ENCODE measurements around the gene HTRA3. TPM values are rescaled to one million over a fixed set of nuclear protein-coding genes. Genes with fewer than 3 reads are reported as not detected.

Gene HTRA3
- total RNA-seq, 2 donors from 2014 or later, result not detected

- H3K4me1 Mint-ChIP-seq (ENCODE audit: low read depth), result no peaks in the 10 kb centered on the region
- no peak overlapping the region for H3K4me3 Mint-ChIP-seq
- no peak overlapping the region for H3K27ac Mint-ChIP-seq
- no peaks in the 10 kb centered on the region for H3K27me3 Mint-ChIP-seq (ENCODE audit: low read depth)
- H3K36me3 Mint-ChIP-seq (ENCODE audit: insufficient read depth in 2 of 2), result no peaks in the 10 kb centered on the region
- no peak for ATAC-seq (replicated peaks in 1 of 2)
- DNase-seq, result no peak
- H3K9me3 Mint-ChIP-seq, result no peaks in the 10 kb centered on the region
Observed at GRCh38 chr4:8285976-8286718, 16.6 kb downstream of the HTRA3 start.

DNA sequence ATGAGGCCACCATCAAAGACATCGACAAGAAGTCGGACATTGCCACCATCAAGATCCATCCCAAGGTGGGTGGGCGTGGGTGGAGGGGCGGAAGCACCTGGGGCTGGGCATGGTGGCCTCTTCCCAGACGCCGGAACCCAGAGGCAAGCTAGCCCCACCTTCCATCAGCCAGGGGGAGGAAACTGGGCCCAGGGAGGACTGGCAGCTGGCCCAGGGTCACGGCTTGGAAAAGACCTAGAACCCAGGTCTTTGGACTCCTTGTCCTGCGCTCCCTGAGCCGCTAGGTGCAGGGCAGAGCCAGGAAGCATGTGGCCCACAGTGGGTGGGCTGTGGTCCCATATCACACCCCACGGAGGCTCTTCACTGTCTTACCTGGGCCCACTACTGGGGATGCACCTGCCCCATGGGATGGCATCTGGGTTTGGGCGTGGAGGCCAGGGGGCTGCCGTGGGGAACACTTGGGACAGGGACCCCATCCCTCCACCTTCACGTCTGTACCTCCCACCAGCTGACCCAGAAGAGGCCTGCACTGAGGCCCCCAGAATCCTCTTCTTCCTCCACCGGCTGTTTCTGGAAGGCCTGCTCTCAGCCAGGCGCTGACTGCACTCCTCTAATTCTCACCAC, 17.3 kb downstream of the HTRA3 start:
- no peaks in the 10 kb centered on the region for H3K36me3 Mint-ChIP-seq (ENCODE audit: insufficient read depth in 2 of 2)
- DNase-seq (no peak), ATAC-seq (replicated peaks in 1 of 2) (no peak)
- no peak overlapping the region for H3K4me3 Mint-ChIP-seq
- no peaks in the 10 kb centered on the region for H3K4me1 Mint-ChIP-seq (ENCODE audit: low read depth)
- no peaks in the 10 kb centered on the region for H3K27me3 Mint-ChIP-seq (ENCODE audit: low read depth)
- no peak overlapping the region for H3K27ac Mint-ChIP-seq
- no peaks in the 10 kb centered on the region for H3K9me3 Mint-ChIP-seq

GRCh38 chr4:8287343-8288280, 18.1 kb downstream of the HTRA3 start:
- Mint-ChIP-seq H3K27me3 (ENCODE audit: low read depth) (no peaks in the 10 kb centered on the region), H3K4me3 (no peak overlapping the region), H3K4me1 (ENCODE audit: low read depth) (no peaks in the 10 kb centered on the region), H3K9me3 (no peaks in the 10 kb centered on the region), H3K27ac (no peak overlapping the region), H3K36me3 (ENCODE audit: insufficient read depth in 2 of 2) (no peaks in the 10 kb centered on the region)
- DNase-seq, result no peak
- ATAC-seq (replicated peaks in 1 of 2), result no peak

- Mint-ChIP-seq H3K27ac (no peak overlapping the region), H3K9me3 (no peaks in the 10 kb centered on the region), H3K4me3 (no peak overlapping the region), H3K4me1 (ENCODE audit: low read depth) (no peaks in the 10 kb centered on the region), H3K27me3 (ENCODE audit: low read depth) (no peaks in the 10 kb centered on the region), H3K36me3 (ENCODE audit: insufficient read depth in 2 of 2) (no peaks in the 10 kb centered on the region)
- DNase-seq, result no peak
- ATAC-seq (replicated peaks in 1 of 2), result no peak
Observed at GRCh38 chr4:8289151-8289750, 19.7 kb downstream of the HTRA3 start.

GRCh38 chr4:8289956-8290700, 20.6 kb downstream of the HTRA3 start:
- H3K27me3 Mint-ChIP-seq (ENCODE audit: low read depth), result no peaks in the 10 kb centered on the region
- H3K27ac Mint-ChIP-seq, result no peak overlapping the region
- H3K36me3 Mint-ChIP-seq (ENCODE audit: insufficient read depth in 2 of 2), result no peaks in the 10 kb centered on the region
- H3K9me3 Mint-ChIP-seq, result peaks cover 3 to 5% of the 10 kb centered on the region in 2 donors
- no peak overlapping the region for H3K4me3 Mint-ChIP-seq
- no peak for ATAC-seq (replicated peaks in 1 of 2)
- H3K4me1 Mint-ChIP-seq (ENCODE audit: low read depth), result no peaks in the 10 kb centered on the region
- no peak for DNase-seq

DNA sequence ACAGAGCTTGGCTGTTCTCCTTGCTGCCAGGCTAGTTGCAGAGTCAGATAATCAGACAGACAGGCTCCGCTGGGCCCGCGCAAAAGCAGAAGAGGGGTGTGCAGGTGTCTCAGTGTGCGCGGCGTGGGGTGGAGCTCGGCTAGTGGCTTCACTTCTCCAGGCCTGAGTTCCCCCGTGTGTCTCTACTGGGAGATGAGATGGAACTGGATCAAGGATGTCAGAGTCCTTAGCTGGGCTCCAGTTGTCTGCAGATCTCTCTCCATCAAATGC, 21.1 kb downstream of the HTRA3 start:
- H3K9me3 Mint-ChIP-seq, result peaks cover 3 to 7% of the 10 kb centered on the region in 2 donors
- H3K4me3 Mint-ChIP-seq, result no peak overlapping the region
- H3K4me1 Mint-ChIP-seq (ENCODE audit: low read depth), result no peaks in the 10 kb centered on the region
- H3K27ac Mint-ChIP-seq, result no peak overlapping the region
- no peaks in the 10 kb centered on the region for H3K27me3 Mint-ChIP-seq (ENCODE audit: low read depth)
- H3K36me3 Mint-ChIP-seq (ENCODE audit: insufficient read depth in 2 of 2), result peaks cover 0 to 2% of the 10 kb centered on the region in 2 donors
- ATAC-seq (replicated peaks in 1 of 2) (no peak), DNase-seq (no peak)

- H3K4me1 Mint-ChIP-seq (ENCODE audit: low read depth), result no peaks in the 10 kb centered on the region
- no peak for DNase-seq
- no peaks in the 10 kb centered on the region for H3K27me3 Mint-ChIP-seq (ENCODE audit: low read depth)
- peaks cover 0 to 3% of the 10 kb centered on the region in 2 donors for H3K36me3 Mint-ChIP-seq (ENCODE audit: insufficient read depth in 2 of 2)
- H3K27ac Mint-ChIP-seq, result no peak overlapping the region
- no peak for ATAC-seq (replicated peaks in 1 of 2)
- no peak overlapping the region for H3K4me3 Mint-ChIP-seq
- H3K9me3 Mint-ChIP-seq, result peaks cover 3 to 7% of the 10 kb centered on the region in 2 donors
Observed at GRCh38 chr4:8291036-8291682, 21.6 kb downstream of the HTRA3 start.

DNA sequence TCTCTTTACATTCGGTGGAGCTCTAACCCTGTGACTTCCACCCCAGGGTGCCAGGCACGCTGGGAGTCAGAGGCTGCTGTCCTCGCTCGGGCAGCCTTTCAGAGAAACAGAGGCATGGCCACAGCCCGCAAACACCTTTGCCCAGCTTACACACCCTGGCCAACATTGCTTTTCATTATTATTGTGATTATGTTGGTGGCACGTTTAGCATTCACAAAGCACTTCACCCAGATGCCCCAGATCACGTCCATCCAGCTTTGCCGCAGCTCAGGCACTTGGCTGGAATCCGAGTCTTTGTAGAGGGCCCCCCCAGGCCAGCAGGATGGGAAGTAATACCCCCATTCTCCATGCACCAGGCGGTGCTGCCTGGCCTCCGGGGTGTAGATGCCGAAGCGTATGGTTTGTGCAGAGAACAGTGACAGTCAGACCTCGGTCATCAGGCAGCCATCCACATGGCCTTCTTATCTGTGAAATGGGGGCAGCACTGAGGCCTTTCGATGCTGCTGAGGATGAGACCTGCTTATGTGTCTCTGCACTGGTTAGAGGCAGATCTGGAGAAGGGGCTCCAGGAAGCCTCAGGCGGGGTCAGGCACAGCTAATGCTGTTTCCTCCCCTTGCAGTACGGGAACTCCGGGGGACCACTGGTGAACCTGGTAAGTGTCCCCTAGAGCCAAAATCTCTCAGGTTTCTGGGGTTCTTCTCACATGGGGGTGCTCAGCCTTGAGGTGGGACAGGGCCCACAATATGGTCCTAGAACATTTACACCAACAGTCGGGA, 22.3 kb downstream of the HTRA3 start:
- Mint-ChIP-seq H3K9me3 (peaks cover 3 to 7% of the 10 kb centered on the region in 2 donors), H3K4me1 (ENCODE audit: low read depth) (no peaks in the 10 kb centered on the region), H3K4me3 (no peak overlapping the region), H3K27ac (no peak overlapping the region), H3K36me3 (ENCODE audit: insufficient read depth in 2 of 2) (peaks cover 0 to 3% of the 10 kb centered on the region in 2 donors), H3K27me3 (ENCODE audit: low read depth) (no peaks in the 10 kb centered on the region)
- DNase-seq (no peak), ATAC-seq (replicated peaks in 1 of 2) (no peak)

GRCh38 chr4:8292478-8293107, 23.0 kb downstream of the HTRA3 start:
- Mint-ChIP-seq H3K36me3 (ENCODE audit: insufficient read depth in 2 of 2) (peaks cover 0 to 3% of the 10 kb centered on the region in 2 donors), H3K27ac (no peak overlapping the region), H3K4me1 (ENCODE audit: low read depth) (no peaks in the 10 kb centered on the region), H3K9me3 (peaks cover 3 to 7% of the 10 kb centered on the region in 2 donors), H3K27me3 (ENCODE audit: low read depth) (no peaks in the 10 kb centered on the region), H3K4me3 (no peak overlapping the region)
- DNase-seq, result no peak
- no peak for ATAC-seq (replicated peaks in 1 of 2)

DNA sequence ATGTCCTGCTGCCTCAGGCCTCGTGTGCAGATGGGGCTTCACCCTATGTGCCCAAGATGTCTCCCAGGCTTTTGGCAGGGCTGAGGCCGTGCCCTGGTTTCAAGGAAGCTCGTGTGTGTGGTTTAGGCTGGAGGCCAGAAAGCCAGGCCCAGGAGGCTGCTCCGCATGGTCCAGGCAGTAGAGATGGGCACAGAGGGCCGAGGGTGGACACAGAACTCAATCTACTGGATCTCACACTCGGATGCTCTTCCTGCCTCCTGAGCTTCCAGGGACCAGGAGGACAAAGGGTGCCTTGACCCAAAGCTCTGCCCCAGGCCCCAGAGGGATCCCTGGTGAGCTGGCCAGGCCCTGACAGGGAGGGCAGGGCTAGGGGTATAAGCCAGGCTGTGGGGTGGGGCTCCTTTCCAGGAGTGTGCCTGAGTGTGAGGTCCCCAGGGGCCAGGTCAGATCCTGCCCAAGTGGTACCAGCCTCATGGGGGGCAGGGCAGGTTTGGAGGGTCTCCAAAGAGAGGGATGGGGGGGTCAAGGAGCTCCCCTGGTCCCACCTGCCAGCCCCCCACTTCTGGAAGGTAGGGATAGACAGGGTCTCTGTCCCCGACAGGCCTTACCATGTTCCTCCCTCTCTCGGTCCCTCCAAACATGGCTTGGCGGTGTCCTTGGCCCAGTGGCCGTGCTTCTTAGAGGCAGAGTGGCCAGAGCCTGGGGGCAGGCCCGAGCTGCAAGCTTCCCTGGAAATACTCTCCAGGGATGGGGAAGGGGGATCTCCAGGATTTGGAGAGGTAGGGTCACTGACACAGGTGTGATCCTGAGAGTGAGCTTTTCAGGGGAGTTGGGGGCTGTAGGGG, 23.8 kb downstream of the HTRA3 start:
- Mint-ChIP-seq H3K4me1 (ENCODE audit: low read depth) (no peaks in the 10 kb centered on the region), H3K27me3 (ENCODE audit: low read depth) (no peaks in the 10 kb centered on the region), H3K9me3 (peaks cover 3 to 7% of the 10 kb centered on the region in 2 donors), H3K4me3 (no peak overlapping the region), H3K27ac (no peak overlapping the region), H3K36me3 (ENCODE audit: insufficient read depth in 2 of 2) (peaks cover 0 to 3% of the 10 kb centered on the region in 2 donors)
- DNase-seq (no peak), ATAC-seq (replicated peaks in 1 of 2) (no peak)

GRCh38 chr4:8294036-8294435, 24.5 kb downstream of the HTRA3 start:
- no peak for DNase-seq
- Mint-ChIP-seq H3K27me3 (ENCODE audit: low read depth) (peaks cover 1% of the 10 kb centered on the region), H3K4me3 (no peak overlapping the region), H3K27ac (no peak overlapping the region), H3K9me3 (peaks cover 3 to 7% of the 10 kb centered on the region in 2 donors), H3K36me3 (ENCODE audit: insufficient read depth in 2 of 2) (peaks cover 0 to 3% of the 10 kb centered on the region in 2 donors), H3K4me1 (ENCODE audit: low read depth) (no peaks in the 10 kb centered on the region)
- ATAC-seq (replicated peaks in 1 of 2), result no peak
